ENCODE results near the gene DCAF12.

The DCAF12 gene

DNA sequence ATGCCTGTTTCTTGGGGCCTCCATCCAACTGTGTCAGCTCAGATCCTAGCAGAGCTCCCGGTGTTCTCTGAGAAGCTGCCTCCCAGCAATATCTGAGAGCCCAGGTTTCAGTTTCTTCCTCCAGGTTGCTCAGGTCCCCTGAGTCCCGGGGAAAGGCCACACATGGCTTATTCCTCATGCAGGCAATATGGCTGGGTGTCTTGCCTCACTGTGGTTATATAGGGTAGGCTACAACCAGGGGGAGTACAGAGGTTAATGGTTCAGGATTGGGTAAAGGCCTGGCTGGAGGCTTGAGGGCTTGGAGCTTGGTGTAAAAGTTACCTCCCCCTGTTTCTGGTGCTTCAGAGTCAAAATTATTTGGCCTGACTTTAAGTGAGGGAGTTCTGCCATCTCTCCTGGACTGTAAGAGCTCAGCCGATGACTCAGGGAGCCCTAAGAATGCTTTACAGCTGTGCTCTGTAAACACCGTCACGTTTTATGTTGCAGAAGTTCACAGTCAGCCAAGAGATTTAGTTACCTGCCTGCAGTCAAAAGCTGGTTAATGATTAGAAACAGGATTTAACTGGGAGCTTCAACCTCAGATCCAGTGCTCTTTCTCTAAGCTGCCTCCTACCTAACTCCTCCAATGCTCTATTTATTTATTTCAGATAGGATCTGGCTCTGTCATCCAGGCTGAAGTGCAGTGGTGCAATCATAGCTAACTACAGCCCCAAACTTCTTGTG is 53.5 kb downstream of the DCAF12 start:
- no peaks in the 10 kb centered on the region for H3K9me3 ChIP-seq (ENCODE audit: control extremely low read depth in 1 of 5, control insufficient read depth in 4 of 5, insufficient read depth in 2 of 5, low read depth in 1 of 5, low read length in 4 of 5)
- ChIA-PET CTCF (interaction anchor here (0.7 to 2.7 kb wide), 17 partner anchors 8 to 183 kb away, joined by 3 to 18 read pairs (median 4); partner anchors contain the start of gene UBAP2), POLR2A (interaction anchor here (0.7 kb wide), 1 partner anchor 29 kb away, joined by 4 read pairs; no protein-coding TSS in a partner anchor)
- no peak overlapping the region for H3K4me3 ChIP-seq (ENCODE audit: control insufficient read depth in 1 of 7, extremely low read depth in 1 of 7, insufficient read depth in 4 of 7, low read depth in 2 of 7, low read length in 6 of 7)
- no peaks in the 10 kb centered on the region for H3K27me3 ChIP-seq (replicated peaks in 2 of 5; ENCODE audit: control insufficient read depth in 4 of 5, insufficient read depth in 5 of 5, low read length in 4 of 5)
- H3K36me3 ChIP-seq (ENCODE audit: control insufficient read depth in 4 of 4, insufficient read depth in 4 of 4, low read length in 3 of 4) = no peaks in the 10 kb centered on the region
- no peak for DNase-seq
- H3K4me1 ChIP-seq (ENCODE audit: control extremely low read depth in 1 of 4, control insufficient read depth in 4 of 4, insufficient read depth in 4 of 4, low read length in 3 of 4) = no peaks in the 10 kb centered on the region
- 93% methylated on average over 5 of the region's 5 CpGs for WGBS (ENCODE audit: insufficient coverage)
- no peak overlapping the region for H3K27ac ChIP-seq (ENCODE audit: insufficient read depth in 1 of 2, low read depth in 1 of 2, low read length in 2 of 2, poor library complexity in 1 of 2, severe bottlenecking in 2 of 2)

DNA sequence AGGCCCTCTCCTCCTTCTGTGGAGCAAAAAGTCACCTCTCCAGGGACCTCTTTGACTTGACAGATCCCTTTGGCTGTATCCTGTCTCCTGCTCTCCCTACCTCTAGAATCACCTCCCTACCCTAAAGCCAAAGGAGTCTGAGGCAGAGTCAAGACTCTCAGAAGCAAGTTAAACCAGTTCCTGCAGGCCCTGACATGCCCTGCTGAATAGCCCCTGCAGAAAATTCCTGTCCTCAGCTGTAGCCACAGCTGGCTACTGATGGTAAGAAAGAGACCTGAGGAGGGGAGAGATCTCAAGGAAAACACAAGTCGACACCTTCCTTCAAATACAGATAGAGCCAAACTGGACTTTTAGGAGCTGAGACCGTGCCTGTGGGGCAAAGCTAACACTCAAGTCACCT is 54.1 kb downstream of the DCAF12 start:
- Histone ChIP-seq H3K4me1 (ENCODE audit: control extremely low read depth in 1 of 4, control insufficient read depth in 4 of 4, insufficient read depth in 4 of 4, low read length in 3 of 4) (no peaks in the 10 kb centered on the region), H3K27me3 (replicated peaks in 2 of 5; ENCODE audit: control insufficient read depth in 4 of 5, insufficient read depth in 5 of 5, low read length in 4 of 5) (no peaks in the 10 kb centered on the region), H3K9me3 (ENCODE audit: control extremely low read depth in 1 of 5, control insufficient read depth in 4 of 5, insufficient read depth in 2 of 5, low read depth in 1 of 5, low read length in 4 of 5) (no peaks in the 10 kb centered on the region), H3K27ac (ENCODE audit: insufficient read depth in 1 of 2, low read depth in 1 of 2, low read length in 2 of 2, poor library complexity in 1 of 2, severe bottlenecking in 2 of 2) (no peak overlapping the region), H3K36me3 (ENCODE audit: control insufficient read depth in 4 of 4, insufficient read depth in 4 of 4, low read length in 3 of 4) (no peaks in the 10 kb centered on the region), H3K4me3 (ENCODE audit: control insufficient read depth in 1 of 7, extremely low read depth in 1 of 7, insufficient read depth in 4 of 7, low read depth in 2 of 7, low read length in 6 of 7) (no peak overlapping the region)
- WGBS (ENCODE audit: insufficient coverage) = 85% methylated on average over 1 of the region's 2 CpGs
- DNase-seq = no peak
- ChIA-PET CTCF (interaction anchor here (0.7 to 2.7 kb wide), 8 partner anchors 11 to 181 kb away, joined by 3 to 18 read pairs (median 4); no protein-coding TSS in a partner anchor), POLR2A (no interaction called here)

DNA sequence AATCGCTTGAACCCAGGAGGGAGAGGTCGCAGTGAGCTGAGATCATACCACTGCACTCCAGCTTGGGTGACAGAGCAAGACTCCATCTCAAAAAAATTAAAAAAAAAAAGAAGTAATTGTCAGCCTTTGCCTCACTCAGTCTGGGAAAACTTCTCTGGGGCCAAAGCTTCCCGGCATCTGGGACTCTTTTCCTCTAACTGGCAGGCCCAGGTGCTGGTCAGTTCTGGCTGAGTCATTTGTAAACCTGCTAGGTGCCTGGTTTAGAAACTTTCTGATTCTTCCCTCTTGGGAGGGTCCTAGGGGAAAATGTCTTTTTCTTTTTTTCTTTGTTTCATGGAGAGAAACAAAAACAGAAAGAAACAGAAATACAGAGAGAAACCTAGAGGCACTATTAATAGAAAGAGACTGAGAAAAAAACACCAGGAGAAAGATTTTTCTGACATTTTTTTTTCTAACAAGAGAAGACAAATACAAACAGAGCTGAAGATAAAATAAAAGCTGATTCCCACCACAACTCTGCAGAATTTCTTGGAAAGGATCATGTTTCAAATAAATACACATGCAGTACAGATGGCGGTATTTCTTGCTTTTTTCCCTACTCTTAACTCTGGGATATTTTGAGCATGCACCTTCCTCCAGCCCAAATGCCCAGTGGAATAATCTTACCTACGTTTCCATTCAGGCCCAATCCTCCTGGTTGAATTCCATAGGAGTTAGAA is 55.7 kb downstream of the DCAF12 start:
- CTCF ChIA-PET = interaction anchor here (1.0 to 1.1 kb wide), 2 partner anchors 9 to 11 kb away, joined by 3 read pairs; no protein-coding TSS in a partner anchor
- POLR2A ChIA-PET = no interaction called here
- no peak for DNase-seq
- no peaks in the 10 kb centered on the region for H3K27me3 ChIP-seq (replicated peaks in 2 of 5; ENCODE audit: control insufficient read depth in 4 of 5, insufficient read depth in 5 of 5, low read length in 4 of 5)
- H3K4me3 ChIP-seq (ENCODE audit: control insufficient read depth in 1 of 7, extremely low read depth in 1 of 7, insufficient read depth in 4 of 7, low read depth in 2 of 7, low read length in 6 of 7) = no peak overlapping the region
- WGBS (ENCODE audit: insufficient coverage) = 100% methylated on average over 1 of the region's 5 CpGs
- H3K27ac ChIP-seq (ENCODE audit: insufficient read depth in 1 of 2, low read depth in 1 of 2, low read length in 2 of 2, poor library complexity in 1 of 2, severe bottlenecking in 2 of 2) = no peak overlapping the region
- H3K4me1 ChIP-seq (ENCODE audit: control extremely low read depth in 1 of 4, control insufficient read depth in 4 of 4, insufficient read depth in 4 of 4, low read length in 3 of 4) = no peaks in the 10 kb centered on the region
- H3K36me3 ChIP-seq (ENCODE audit: control insufficient read depth in 4 of 4, insufficient read depth in 4 of 4, low read length in 3 of 4) = no peaks in the 10 kb centered on the region
- H3K9me3 ChIP-seq (ENCODE audit: control extremely low read depth in 1 of 5, control insufficient read depth in 4 of 5, insufficient read depth in 2 of 5, low read depth in 1 of 5, low read length in 4 of 5) = no peaks in the 10 kb centered on the region

DNA sequence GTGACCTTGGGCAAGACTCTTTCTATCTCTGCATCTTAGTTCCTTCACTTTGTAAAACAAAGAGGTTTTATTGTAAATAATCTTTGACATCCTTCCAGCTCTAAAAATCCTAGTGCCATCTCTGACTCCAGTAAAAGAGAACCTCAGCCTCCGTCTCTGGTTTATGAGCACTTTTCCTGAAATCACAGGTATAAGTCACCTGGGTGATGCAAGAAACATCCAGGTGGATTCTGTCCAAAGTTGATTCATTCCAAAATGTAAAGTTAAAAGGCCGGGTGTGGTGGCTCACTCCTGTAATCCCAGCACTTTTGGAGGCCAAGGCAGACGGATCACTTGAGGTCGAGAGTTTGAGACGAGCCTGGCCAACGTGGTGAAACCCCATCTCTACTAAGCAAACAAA is 56.7 kb downstream of the DCAF12 start:
- H3K27me3 ChIP-seq (replicated peaks in 2 of 5; ENCODE audit: control insufficient read depth in 4 of 5, insufficient read depth in 5 of 5, low read length in 4 of 5) = no peaks in the 10 kb centered on the region
- DNase-seq = no peak
- CTCF ChIA-PET = no interaction called here
- WGBS (ENCODE audit: insufficient coverage) = 95% methylated on average over 6 of the region's 6 CpGs
- POLR2A ChIA-PET = interaction anchor here (0.6 kb wide), 1 partner anchor 114 kb away, joined by 6 read pairs; no protein-coding TSS in a partner anchor
- no peaks in the 10 kb centered on the region for H3K36me3 ChIP-seq (ENCODE audit: control insufficient read depth in 4 of 4, insufficient read depth in 4 of 4, low read length in 3 of 4)
- no peaks in the 10 kb centered on the region for H3K9me3 ChIP-seq (ENCODE audit: control extremely low read depth in 1 of 5, control insufficient read depth in 4 of 5, insufficient read depth in 2 of 5, low read depth in 1 of 5, low read length in 4 of 5)
- H3K4me1 ChIP-seq (ENCODE audit: control extremely low read depth in 1 of 4, control insufficient read depth in 4 of 4, insufficient read depth in 4 of 4, low read length in 3 of 4) = no peaks in the 10 kb centered on the region
- H3K27ac ChIP-seq (ENCODE audit: insufficient read depth in 1 of 2, low read depth in 1 of 2, low read length in 2 of 2, poor library complexity in 1 of 2, severe bottlenecking in 2 of 2) = no peak overlapping the region
- no peak overlapping the region for H3K4me3 ChIP-seq (ENCODE audit: control insufficient read depth in 1 of 7, extremely low read depth in 1 of 7, insufficient read depth in 4 of 7, low read depth in 2 of 7, low read length in 6 of 7)

DNA sequence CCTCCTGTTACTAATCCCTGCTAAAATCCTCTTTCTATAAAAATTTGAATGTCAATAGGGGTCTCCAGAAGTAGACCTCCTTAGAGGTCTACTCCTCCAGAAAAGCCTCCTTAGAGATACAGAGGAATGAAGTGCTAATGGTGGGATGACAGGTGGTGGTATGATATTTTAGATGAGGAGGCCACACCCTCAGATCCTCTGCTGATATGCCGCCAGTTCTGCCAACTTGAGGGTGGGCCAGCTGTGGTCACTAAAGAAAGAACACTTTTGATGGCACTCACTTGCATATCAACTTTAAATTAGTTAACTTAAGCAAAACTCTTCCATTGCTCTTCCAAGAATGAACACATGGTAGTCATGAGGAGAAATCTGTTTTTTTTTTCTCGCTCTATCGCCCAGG is 61.0 kb downstream of the DCAF12 start:
- ChIA-PET CTCF (interaction anchor here (1.2 to 1.5 kb wide), 2 partner anchors 9 to 44 kb away, joined by 3 to 4 read pairs; no protein-coding TSS in a partner anchor), POLR2A (no interaction called here)
- Histone ChIP-seq H3K4me3 (ENCODE audit: control insufficient read depth in 1 of 7, extremely low read depth in 1 of 7, insufficient read depth in 4 of 7, low read depth in 2 of 7, low read length in 6 of 7) (no peak overlapping the region), H3K36me3 (ENCODE audit: control insufficient read depth in 4 of 4, insufficient read depth in 4 of 4, low read length in 3 of 4) (no peaks in the 10 kb centered on the region), H3K9me3 (ENCODE audit: control extremely low read depth in 1 of 5, control insufficient read depth in 4 of 5, insufficient read depth in 2 of 5, low read depth in 1 of 5, low read length in 4 of 5) (no peaks in the 10 kb centered on the region), H3K4me1 (ENCODE audit: control extremely low read depth in 1 of 4, control insufficient read depth in 4 of 4, insufficient read depth in 4 of 4, low read length in 3 of 4) (no peaks in the 10 kb centered on the region), H3K27me3 (replicated peaks in 2 of 5; ENCODE audit: control insufficient read depth in 4 of 5, insufficient read depth in 5 of 5, low read length in 4 of 5) (no peaks in the 10 kb centered on the region), H3K27ac (ENCODE audit: insufficient read depth in 1 of 2, low read depth in 1 of 2, low read length in 2 of 2, poor library complexity in 1 of 2, severe bottlenecking in 2 of 2) (no peak overlapping the region)
- WGBS (ENCODE audit: insufficient coverage) = no CpG with 5 or more reads among the region's 3 CpGs
- no peak for DNase-seq

DNA sequence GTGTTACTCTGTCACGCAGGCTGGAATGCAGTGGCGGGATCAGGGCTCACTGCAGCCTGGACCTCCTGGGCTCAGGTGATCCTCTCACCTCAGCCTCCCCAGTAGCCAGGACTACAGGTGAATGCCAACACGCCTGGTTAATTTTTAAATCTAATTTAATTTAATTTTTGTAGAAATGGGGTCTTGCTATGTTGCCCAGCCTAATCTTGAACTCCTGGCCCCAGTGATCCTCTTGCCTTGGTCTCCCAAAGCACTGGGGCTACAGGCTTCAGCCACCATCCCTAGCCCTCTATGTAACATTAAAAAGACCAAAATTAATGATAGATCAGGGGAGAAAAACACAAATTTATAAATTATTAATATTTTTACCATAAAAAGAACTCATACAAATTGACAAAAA is 66.5 kb downstream of the DCAF12 start:
- WGBS (ENCODE audit: insufficient coverage) = 100% methylated on average over 2 of the region's 3 CpGs
- no peak overlapping the region for H3K4me3 ChIP-seq (ENCODE audit: control insufficient read depth in 1 of 7, extremely low read depth in 1 of 7, insufficient read depth in 4 of 7, low read depth in 2 of 7, low read length in 6 of 7)
- H3K36me3 ChIP-seq (ENCODE audit: control insufficient read depth in 4 of 4, insufficient read depth in 4 of 4, low read length in 3 of 4) = no peaks in the 10 kb centered on the region
- POLR2A ChIA-PET = no interaction called here
- no peaks in the 10 kb centered on the region for H3K9me3 ChIP-seq (ENCODE audit: control extremely low read depth in 1 of 5, control insufficient read depth in 4 of 5, insufficient read depth in 2 of 5, low read depth in 1 of 5, low read length in 4 of 5)
- no peaks in the 10 kb centered on the region for H3K27me3 ChIP-seq (replicated peaks in 2 of 5; ENCODE audit: control insufficient read depth in 4 of 5, insufficient read depth in 5 of 5, low read length in 4 of 5)
- no peaks in the 10 kb centered on the region for H3K4me1 ChIP-seq (ENCODE audit: control extremely low read depth in 1 of 4, control insufficient read depth in 4 of 4, insufficient read depth in 4 of 4, low read length in 3 of 4)
- DNase-seq = no peak
- no peak overlapping the region for H3K27ac ChIP-seq (ENCODE audit: insufficient read depth in 1 of 2, low read depth in 1 of 2, low read length in 2 of 2, poor library complexity in 1 of 2, severe bottlenecking in 2 of 2)
- CTCF ChIA-PET = interaction anchor here (1.0 to 1.3 kb wide), 2 partner anchors 10 to 11 kb away, joined by 3 to 4 read pairs; no protein-coding TSS in a partner anchor

DNA sequence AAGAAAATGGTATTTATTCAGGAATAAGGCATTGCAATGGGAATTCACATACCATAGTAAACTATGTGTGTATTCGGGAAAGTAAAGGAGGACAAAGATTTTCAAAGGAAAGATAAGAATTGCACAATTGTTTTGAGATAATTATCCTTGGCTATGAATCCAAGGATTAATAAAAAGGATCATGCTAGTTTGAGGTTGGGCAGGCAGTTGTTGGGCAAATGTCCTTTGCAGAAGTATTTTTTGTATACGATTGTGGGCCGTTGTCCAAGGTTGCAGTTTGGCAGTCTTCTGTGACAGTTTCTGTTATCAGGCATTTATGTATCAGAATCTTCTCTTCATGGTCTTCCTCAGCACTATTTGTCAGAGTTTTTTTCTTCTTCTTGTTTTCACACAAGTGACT is 67.2 kb downstream of the DCAF12 start:
- Histone ChIP-seq H3K36me3 (ENCODE audit: control insufficient read depth in 4 of 4, insufficient read depth in 4 of 4, low read length in 3 of 4) (no peaks in the 10 kb centered on the region), H3K27ac (ENCODE audit: insufficient read depth in 1 of 2, low read depth in 1 of 2, low read length in 2 of 2, poor library complexity in 1 of 2, severe bottlenecking in 2 of 2) (no peak overlapping the region), H3K4me1 (ENCODE audit: control extremely low read depth in 1 of 4, control insufficient read depth in 4 of 4, insufficient read depth in 4 of 4, low read length in 3 of 4) (no peaks in the 10 kb centered on the region), H3K9me3 (ENCODE audit: control extremely low read depth in 1 of 5, control insufficient read depth in 4 of 5, insufficient read depth in 2 of 5, low read depth in 1 of 5, low read length in 4 of 5) (no peaks in the 10 kb centered on the region), H3K4me3 (ENCODE audit: control insufficient read depth in 1 of 7, extremely low read depth in 1 of 7, insufficient read depth in 4 of 7, low read depth in 2 of 7, low read length in 6 of 7) (no peak overlapping the region), H3K27me3 (replicated peaks in 2 of 5; ENCODE audit: control insufficient read depth in 4 of 5, insufficient read depth in 5 of 5, low read length in 4 of 5) (no peaks in the 10 kb centered on the region)
- no peak for DNase-seq
- CTCF ChIA-PET = interaction anchor here (1.3 to 1.6 kb wide), 2 partner anchors 9 to 12 kb away, joined by 3 to 4 read pairs; no protein-coding TSS in a partner anchor
- 100% methylated on average over 3 of the region's 3 CpGs for WGBS (ENCODE audit: insufficient coverage)
- POLR2A ChIA-PET = no interaction called here

Data from common myeloid progenitor, CD34-positive (primary cell).